Naive thymus-derived CD8-positive, alpha-beta T cell (primary cell): ENCODE data around the gene MGRN1. TPM values are rescaled to one million over a fixed set of nuclear protein-coding genes. Genes with fewer than 3 reads are reported as not detected.

Experiments used
- ATAC-seq, 2 donors: fragments of 150-1000 bp; cut with Tn5 transposase in 1 of 2; sonication (Bioruptor Pico), chemical (Tn5 transposase) in 1 of 2; 1 replicate in 1 of 2; 2 replicates in 1 of 2; pipeline ENCODE4 v1.10.0; 2021; ENCODE audit warnings: mild to moderate bottlenecking in 2 of 2, moderate library complexity in 2 of 2
- POLR2A ChIA-PET: fragments of 350-600 bp; sonication (Branson Sonifier 250); formaldehyde crosslinking; loops from one replicate; lab custom pipeline; 2021; ENCODE audit warnings: antibody characterized with exemption; lab: Charles Lee
- DNase-seq, 10 donors: peaks; one replicate each; pipeline versions ENCODE4 v3.0.0 to v3.0.0-alpha.2; 2020 to 2022
- H3K27ac Mint-ChIP-seq, 10 donors: one replicate each; pipeline ENCODE4 v1.8.0; 2020 to 2022; ENCODE audit warnings: mild to moderate bottlenecking in 10 of 10, mixed read lengths in 10 of 10, moderate library complexity in 4 of 10, inconsistent platforms in 1 of 10
- H3K27me3 Mint-ChIP-seq, 5 donors: one replicate each; pipeline ENCODE4 v1.8.0; 2021 to 2022; ENCODE audit warnings: mixed read lengths in 5 of 5
- H3K36me3 Mint-ChIP-seq, 3 donors: one replicate each; pipeline ENCODE4 v1.8.0; 2020 to 2022; ENCODE audit warnings: mixed read lengths in 3 of 3, mild to moderate bottlenecking in 2 of 3, inconsistent platforms in 1 of 3
- H3K4me1 Mint-ChIP-seq, 4 donors: one replicate each; pipeline ENCODE4 v1.8.0; 2021 to 2022; ENCODE audit warnings: mixed read lengths in 4 of 4
- H3K4me3 Mint-ChIP-seq, 10 donors: one replicate each; pipeline ENCODE4 v1.8.0; 2020 to 2022; ENCODE audit warnings: mild to moderate bottlenecking in 10 of 10, mixed read lengths in 10 of 10, moderate library complexity in 6 of 10, inconsistent platforms in 1 of 10
- H3K9me3 Mint-ChIP-seq, 9 donors: one replicate each; pipeline ENCODE4 v1.8.0; 2020 to 2022; ENCODE audit warnings: mixed read lengths in 9 of 9, mild to moderate bottlenecking in 3 of 9, inconsistent platforms in 1 of 9, moderate library complexity in 1 of 9
- polyA plus RNA-seq, 3 donors: library from polyadenylated mRNA; unstranded; fragments of 300-500 nt; fragmentation: Illumina TruSeq; gene quantifications; one replicate each; pipeline ENCODE4 v1.2.3, GENCODE V29; 2021
- total RNA-seq, 8 experiments: library from RNA in 2 of 8; stranded (reverse) in 2 of 8; gene quantifications; one replicate each; pipeline ENCODE4 v1.2.3 and lab custom pipeline; 2021 to 2026

Gene MGRN1
- total and polyA plus RNA-seq, 5 experiments from 2014 or later, result 4.5 to 70.5 (median 5.8) TPM

DNA sequence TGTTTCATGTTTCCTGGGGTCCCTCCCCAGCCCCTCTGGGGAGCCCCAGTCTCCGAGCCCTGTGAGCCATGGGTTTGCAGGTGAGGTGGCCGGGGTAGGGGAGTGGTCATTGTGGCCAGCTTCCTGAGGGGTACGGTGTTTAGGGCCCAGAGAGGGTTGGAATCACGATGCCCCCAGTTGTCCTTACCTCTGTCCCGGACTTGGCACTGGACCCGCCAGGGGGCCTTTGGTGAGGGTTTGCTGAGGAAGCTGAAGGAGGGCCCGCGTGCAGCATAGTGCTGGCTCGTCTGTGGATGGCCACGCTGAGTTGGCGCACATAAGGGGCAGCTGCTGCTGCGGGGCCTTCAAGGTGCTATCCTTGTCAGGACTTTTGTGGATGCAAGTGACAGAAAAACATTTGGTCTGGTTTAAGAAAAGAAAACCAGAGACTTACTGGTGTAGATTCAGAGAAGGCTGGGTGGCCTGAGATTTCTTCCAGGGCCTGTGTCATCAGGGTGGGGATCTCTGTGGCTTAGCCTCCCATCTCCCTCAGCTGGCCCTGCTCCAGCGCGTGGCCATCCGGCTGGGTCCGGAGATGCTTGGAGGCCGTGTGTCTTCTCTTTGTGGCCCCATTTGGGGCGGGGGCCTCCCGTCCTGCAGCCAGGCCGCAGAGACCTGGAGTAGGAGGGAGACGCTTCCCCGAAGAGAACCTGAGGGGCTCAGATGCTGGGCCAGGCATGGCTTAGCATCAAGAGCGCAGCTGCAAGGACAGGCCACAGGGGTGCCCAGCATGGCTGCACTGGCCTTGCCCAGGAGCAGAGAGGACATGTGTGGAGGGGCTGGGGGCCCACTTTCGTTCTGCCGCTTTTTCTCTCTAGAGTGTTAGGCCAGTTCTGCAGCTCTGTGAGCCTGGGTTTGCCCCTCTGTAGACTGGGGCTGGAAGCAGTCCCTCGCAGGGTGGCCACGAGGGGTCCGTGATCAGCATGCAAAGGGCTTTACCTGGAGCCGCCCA lies 35.0 kb downstream of the MGRN1 start:
- Mint-ChIP-seq H3K36me3 (peaks cover 0 to 16% (median 5%) of the 10 kb centered on the region in 3 donors), H3K27ac (peak overlapping the region; percentile 60 to 98 (median 94)), H3K9me3 (no peaks in the 10 kb centered on the region), H3K27me3 (no peaks in the 10 kb centered on the region), H3K4me1 (peaks cover 19 to 69% (median 57%) of the 10 kb centered on the region in 4 donors), H3K4me3 (peak overlapping the region in 8 of 10 donors; percentile 28 to 71 (median 50))
- no peak for DNase-seq
- POLR2A ChIA-PET, result interaction anchor here (1.0 to 2.5 kb wide), 7 partner anchors 17 to 74 kb away, joined by 3 to 17 read pairs (median 7); partner anchors contain the start of genes ANKS3, DNAAF8 and NUDT16L1
- ATAC-seq, result no peak

DNA sequence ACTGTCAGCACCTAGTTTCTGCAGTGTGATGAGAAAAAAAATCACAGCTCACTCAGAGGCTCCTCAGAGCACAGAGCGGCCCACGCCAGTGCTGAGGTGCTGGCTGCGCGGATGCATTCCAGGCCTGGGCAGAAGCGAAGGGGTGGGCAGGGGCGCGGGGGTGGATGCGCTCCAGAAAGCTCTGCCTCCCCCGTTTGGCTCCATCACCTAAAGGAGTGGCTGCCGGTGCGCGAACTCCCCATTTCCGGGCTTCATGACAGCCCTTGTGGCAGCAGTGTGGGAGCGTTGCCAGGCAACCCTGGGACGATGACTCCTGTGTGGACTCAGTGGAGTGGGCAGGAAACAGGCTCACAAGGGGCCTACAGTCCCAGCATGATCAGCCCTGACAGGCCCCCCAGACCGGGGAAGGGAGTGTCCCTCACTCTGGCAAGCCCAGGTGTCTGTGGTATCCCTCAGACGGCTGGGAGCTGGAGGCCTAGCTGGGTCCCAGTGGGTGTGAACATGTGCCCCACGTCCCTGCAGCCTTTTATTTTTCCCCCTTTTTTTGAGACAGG lies 35.9 kb downstream of the MGRN1 start:
- ATAC-seq (peak; percentile 49 to 67), DNase-seq (peak in 9 of 10 donors; percentile 57 to 86 (median 76))
- Mint-ChIP-seq H3K36me3 (peaks cover 0 to 14% (median 3%) of the 10 kb centered on the region in 3 donors), H3K4me3 (peak overlapping the region; percentile 36 to 73 (median 59)), H3K9me3 (no peaks in the 10 kb centered on the region), H3K27ac (peak overlapping the region; percentile 79 to 98 (median 94)), H3K27me3 (no peaks in the 10 kb centered on the region), H3K4me1 (peaks cover 21 to 77% (median 63%) of the 10 kb centered on the region in 4 donors)
- POLR2A ChIA-PET, result interaction anchor here (0.5 to 2.5 kb wide), 10 partner anchors 10 to 74 kb away, joined by 3 to 17 read pairs (median 4); partner anchors contain the start of genes ANKS3, DNAAF8, MGRN1 and NUDT16L1

DNA sequence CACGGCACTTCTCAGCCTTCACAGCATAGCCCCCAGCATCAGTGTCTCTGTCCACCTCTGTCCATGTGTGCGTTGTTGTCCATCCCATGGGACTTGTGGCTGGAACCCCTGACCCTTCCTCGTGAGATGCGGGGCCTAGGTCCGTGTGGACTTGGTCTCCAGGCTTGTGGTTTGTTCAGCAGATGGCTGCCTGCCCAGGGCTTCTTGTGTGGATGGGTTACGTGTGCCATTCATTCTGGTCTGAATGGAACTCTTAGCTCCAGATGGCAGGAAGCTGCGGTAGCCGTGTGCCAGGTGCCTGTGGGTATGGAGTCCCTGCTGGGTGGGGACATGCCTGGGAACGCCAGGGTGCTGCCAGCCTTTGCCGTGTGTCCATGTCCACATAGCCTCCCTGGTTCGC lies 37.0 kb downstream of the MGRN1 start:
- peaks cover 0 to 13% (median 0%) of the 10 kb centered on the region in 3 donors for H3K36me3 Mint-ChIP-seq
- H3K27me3 Mint-ChIP-seq, result no peaks in the 10 kb centered on the region
- peak overlapping the region; percentile 77 to 98 (median 94) for H3K27ac Mint-ChIP-seq
- ATAC-seq (no peak), DNase-seq (no peak)
- H3K4me3 Mint-ChIP-seq, result peak overlapping the region in 8 of 10 donors; percentile 12 to 80 (median 30)
- H3K9me3 Mint-ChIP-seq, result no peaks in the 10 kb centered on the region
- POLR2A ChIA-PET, result interaction anchor here (0.5 to 2.5 kb wide), 10 partner anchors 10 to 189 kb away, joined by 3 to 17 read pairs (median 4); partner anchors contain the start of genes MGRN1 and NUDT16L1
- peaks cover 21 to 85% (median 68%) of the 10 kb centered on the region in 4 donors for H3K4me1 Mint-ChIP-seq

DNA sequence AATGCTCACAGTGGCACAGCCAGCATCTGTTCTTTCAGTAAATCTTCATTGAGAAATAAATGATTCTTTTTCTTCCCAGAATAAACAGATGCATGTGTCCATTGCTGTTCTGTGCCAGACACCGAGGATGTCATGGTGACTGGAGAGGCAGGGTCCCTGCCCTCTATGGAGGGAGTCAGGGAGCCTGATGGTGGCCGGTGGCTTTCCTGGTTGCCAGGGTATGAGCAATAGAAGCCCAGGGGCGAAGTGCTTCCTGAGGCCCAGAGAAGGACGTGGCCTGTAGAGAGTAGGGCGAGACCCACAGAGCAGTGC lies 38.8 kb downstream of the MGRN1 start:
- ATAC-seq (no peak), DNase-seq (no peak)
- Mint-ChIP-seq H3K4me3 (peak overlapping the region; percentile 50 to 87 (median 79)), H3K27ac (peak overlapping the region; percentile 90 to 99 (median 97)), H3K36me3 (peaks cover 0 to 9% (median 0%) of the 10 kb centered on the region in 3 donors), H3K27me3 (no peaks in the 10 kb centered on the region), H3K9me3 (no peaks in the 10 kb centered on the region), H3K4me1 (peaks cover 21 to 88% (median 68%) of the 10 kb centered on the region in 4 donors)
- POLR2A ChIA-PET, result interaction anchor here (0.5 to 1.4 kb wide), 6 partner anchors 10 to 77 kb away, joined by 3 to 5 read pairs (median 4); no protein-coding TSS in a partner anchor

DNA sequence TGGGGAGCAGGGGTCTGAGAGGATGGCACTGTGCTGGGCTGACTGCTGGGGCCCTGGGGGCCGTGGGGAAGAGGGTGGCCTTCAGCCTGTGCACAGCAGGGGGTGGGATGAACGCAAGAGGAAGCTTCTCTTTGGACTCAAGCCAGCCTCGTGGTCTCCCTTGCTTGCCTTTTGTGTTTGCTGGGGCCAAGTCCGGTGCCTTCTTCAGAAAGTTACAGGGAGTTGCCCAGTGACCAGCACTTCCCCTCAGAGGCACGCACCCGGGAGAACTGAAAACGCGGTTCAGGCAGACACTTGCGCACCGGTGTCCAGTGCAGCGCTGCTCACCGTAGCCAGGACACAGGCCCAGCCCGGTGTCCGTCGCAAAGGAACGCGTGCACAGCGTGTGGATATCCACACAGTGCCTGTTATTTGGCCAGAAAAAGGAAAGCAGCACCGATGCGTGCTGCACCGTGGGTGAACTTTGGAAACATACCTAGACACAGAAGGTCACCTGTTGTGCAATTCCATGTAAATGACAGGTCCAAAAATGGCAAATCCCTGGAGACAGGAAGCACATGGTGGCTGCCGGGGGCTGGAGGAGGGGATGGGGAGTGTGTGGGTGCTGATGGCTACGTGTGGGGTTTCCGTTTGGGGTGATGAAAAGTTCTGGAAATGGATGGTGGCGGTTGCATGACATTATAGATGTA lies 39.3 kb downstream of the MGRN1 start:
- POLR2A ChIA-PET, result interaction anchor here (0.5 to 3.1 kb wide), 16 partner anchors 10 to 77 kb away, joined by 3 to 15 read pairs (median 4); partner anchors contain the start of genes NUDT16L1 and UBALD1
- H3K4me3 Mint-ChIP-seq, result peak overlapping the region; percentile 65 to 87 (median 79)
- peak overlapping the region; percentile 90 to 99 (median 97) for H3K27ac Mint-ChIP-seq
- H3K4me1 Mint-ChIP-seq, result peaks cover 21 to 83% (median 65%) of the 10 kb centered on the region in 4 donors
- H3K36me3 Mint-ChIP-seq, result peaks cover 0 to 7% (median 0%) of the 10 kb centered on the region in 3 donors
- ATAC-seq, result peak; percentile 2 to 13
- H3K9me3 Mint-ChIP-seq, result no peaks in the 10 kb centered on the region
- no peak for DNase-seq
- no peaks in the 10 kb centered on the region for H3K27me3 Mint-ChIP-seq

DNA sequence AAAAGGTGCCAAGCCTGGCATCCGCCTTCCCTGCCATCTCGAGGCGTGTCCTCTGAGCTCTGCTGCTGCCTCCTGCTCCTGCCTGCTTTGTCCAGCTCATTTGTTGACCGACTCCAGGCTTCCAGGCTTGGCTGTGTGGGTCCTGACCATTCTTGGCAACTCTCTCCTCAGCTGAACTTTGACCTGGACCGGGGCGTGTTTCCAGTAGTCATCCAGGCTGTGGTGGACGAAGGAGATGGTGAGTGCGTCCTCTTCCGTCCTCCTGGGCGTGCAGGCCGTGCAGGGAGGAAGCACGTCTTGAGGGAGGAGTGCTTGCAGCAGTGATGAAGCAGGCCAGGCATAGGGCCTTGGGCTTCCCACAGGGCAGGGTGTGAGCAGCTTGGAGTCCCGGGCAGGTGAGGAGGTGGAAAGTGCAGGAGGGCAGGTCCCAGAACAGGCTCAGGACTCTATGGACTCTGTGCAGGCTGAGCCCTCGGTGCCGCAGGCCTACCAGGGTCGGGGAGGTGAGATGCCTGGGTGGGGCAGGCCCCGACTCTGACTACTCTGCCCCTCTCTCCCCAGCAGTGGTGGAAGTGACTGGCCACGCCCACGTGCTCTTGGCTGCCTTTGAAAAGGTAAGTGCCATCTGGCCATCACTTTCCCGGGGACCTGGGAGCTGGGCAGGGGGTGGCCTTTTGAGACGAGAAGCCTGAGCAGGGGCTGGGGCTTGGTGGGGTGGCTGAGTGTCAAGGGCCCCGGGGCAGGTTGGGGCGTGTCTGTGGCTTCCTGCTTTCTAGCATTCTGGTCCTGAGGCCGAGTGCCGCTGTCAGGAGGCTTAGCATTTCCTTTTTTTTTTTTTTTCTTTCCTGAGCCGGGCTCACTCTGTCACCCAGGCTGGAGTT lies 40.2 kb downstream of the MGRN1 start:
- Mint-ChIP-seq H3K27ac (peak overlapping the region; percentile 90 to 99 (median 97)), H3K36me3 (peaks cover 0 to 12% (median 0%) of the 10 kb centered on the region in 3 donors), H3K27me3 (no peaks in the 10 kb centered on the region), H3K4me1 (peaks cover 19 to 75% (median 58%) of the 10 kb centered on the region in 4 donors), H3K9me3 (no peaks in the 10 kb centered on the region), H3K4me3 (peak overlapping the region; percentile 65 to 87 (median 79))
- DNase-seq (peak; percentile 41 to 77 (median 54)), ATAC-seq (peak; percentile 67 to 71)
- POLR2A ChIA-PET, result interaction anchor here (0.6 to 3.1 kb wide), 14 partner anchors 12 to 135 kb away, joined by 3 to 15 read pairs (median 4); partner anchors contain the start of genes ANKS3, DNAAF8, NUDT16L1 and UBALD1

DNA sequence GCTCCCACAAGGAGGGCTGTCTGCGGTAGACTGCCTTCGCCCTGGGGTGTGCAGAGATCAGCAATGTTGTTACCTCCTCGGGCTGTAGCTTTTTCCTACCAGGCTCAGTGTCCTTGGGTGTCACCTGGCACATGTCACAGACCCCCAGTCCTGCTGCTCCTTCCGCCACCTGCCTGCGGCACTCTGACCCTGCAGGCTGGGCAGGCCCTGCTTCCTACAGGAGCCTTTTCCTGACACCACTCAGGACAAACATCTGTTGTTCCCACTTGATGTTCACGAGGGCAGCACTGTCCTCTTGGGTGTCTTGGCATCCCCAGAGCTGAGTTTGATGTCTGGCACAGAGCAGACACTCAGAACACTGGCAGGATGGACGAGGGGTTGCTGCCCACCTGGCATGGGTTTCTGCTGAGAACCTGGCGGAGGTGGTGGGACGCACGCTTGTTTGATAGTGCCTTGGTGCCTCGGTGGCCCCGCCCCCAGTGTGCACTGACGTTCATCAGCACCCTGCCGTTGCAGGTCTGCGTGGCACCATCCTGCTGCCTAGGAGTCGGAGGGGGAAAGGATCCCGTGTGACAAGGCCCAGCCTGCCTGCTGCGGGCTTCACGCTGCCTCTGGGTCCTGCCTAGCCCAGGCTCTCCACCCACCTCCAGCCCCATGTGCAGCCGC lies 42.0 kb downstream of the MGRN1 start:
- H3K27ac Mint-ChIP-seq, result peak overlapping the region in 7 of 10 donors; percentile 20 to 97 (median 69)
- POLR2A ChIA-PET, result interaction anchor here (1.5 to 3.1 kb wide), 4 partner anchors 11 to 51 kb away, joined by 9 to 14 read pairs (median 12); partner anchors contain the start of genes NUDT16L1 and UBALD1
- DNase-seq (no peak), ATAC-seq (no peak)
- H3K4me3 Mint-ChIP-seq, result peak overlapping the region in 2 of 10 donors; percentile 11 to 52
- peaks cover 0 to 19% (median 0%) of the 10 kb centered on the region in 3 donors for H3K36me3 Mint-ChIP-seq
- no peaks in the 10 kb centered on the region for H3K9me3 Mint-ChIP-seq
- H3K4me1 Mint-ChIP-seq, result peaks cover 17 to 56% (median 40%) of the 10 kb centered on the region in 4 donors
- no peaks in the 10 kb centered on the region for H3K27me3 Mint-ChIP-seq

DNA sequence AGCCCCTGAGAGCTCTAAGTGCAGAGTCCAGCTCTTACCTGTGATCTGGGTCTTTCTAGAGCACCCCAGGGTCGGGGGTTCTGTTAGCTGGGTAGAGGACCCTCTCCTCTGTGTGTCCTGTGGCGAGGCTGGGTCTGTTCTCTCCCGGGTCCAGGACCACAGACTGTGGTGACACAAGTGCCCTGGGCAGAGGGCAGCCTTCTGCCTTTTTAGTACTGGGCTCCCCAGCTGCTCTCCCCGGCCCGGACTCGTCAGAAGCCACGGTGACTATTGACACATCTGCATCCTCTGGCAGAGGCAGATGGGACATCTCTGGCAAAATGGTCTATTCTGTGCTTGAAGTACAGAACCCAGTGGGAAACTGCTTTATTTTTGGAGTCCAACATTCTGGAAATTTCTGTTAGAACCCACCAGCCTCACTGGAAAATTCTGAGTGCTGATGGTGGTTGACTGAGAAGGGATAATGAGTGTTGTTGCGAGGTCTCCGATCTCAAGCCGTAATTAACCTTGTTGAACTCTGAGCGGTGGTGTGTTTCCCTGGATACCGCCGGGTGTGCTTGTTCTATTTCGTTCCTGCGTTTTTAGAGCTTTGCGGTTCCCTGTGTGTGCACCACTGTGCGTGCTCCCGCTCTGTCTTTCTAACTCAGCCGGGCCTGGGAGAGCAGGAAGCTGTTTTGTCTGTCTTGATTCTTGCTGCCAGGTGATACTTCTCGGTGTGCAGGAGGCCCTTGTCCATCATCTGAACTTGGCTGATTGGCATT lies 42.8 kb downstream of the MGRN1 start:
- Mint-ChIP-seq H3K27me3 (no peaks in the 10 kb centered on the region), H3K27ac (peak overlapping the region in 4 of 10 donors; percentile 7 to 74 (median 51)), H3K9me3 (no peaks in the 10 kb centered on the region), H3K4me3 (peak overlapping the region in 1 of 10 donors; percentile 23), H3K36me3 (peaks cover 0 to 21% (median 0%) of the 10 kb centered on the region in 3 donors), H3K4me1 (peaks cover 15 to 49% (median 33%) of the 10 kb centered on the region in 4 donors)
- POLR2A ChIA-PET, result interaction anchor here (0.8 to 3.1 kb wide), 5 partner anchors 10 to 52 kb away, joined by 3 to 14 read pairs (median 10); partner anchors contain the start of genes NUDT16L1 and UBALD1
- DNase-seq, result no peak
- ATAC-seq, result no peak

DNA sequence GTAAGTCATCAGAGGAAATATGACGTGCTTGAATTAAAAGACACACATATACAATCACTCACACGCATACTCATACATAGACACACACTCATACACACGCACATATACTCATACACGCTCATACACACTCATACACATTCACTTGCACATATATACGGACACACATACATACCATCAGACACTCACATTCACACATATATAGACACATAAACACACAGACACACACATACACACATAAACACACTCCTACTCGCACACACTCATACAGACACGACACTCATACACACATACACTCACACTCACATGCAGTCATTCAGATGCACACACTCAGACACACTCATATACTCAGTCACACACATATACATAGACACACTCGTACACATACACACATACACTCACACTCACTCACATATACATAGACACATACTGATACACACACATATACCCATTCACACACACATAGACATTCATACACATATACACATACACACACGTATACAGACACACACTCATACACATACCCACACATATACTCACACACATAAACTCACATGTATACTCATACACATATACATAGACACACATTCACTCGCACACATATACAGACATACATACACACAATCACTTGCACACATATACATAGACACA lies 43.8 kb downstream of the MGRN1 start:
- Mint-ChIP-seq H3K27me3 (no peaks in the 10 kb centered on the region), H3K4me3 (no peak overlapping the region), H3K36me3 (peaks cover 0 to 22% (median 0%) of the 10 kb centered on the region in 3 donors), H3K4me1 (peaks cover 13 to 40% (median 24%) of the 10 kb centered on the region in 4 donors), H3K27ac (no peak overlapping the region), H3K9me3 (no peaks in the 10 kb centered on the region)
- POLR2A ChIA-PET, result interaction anchor here (0.6 to 2.4 kb wide), 3 partner anchors 9 to 73 kb away, joined by 3 to 13 read pairs (median 3); partner anchors contain the start of gene NUDT16L1
- no peak for DNase-seq
- ATAC-seq, result no peak
